SU-DHL-6 (cell line): ENCODE measurements around the gene IFT27.

ENCODE experiments used
- H2AFZ ChIP-seq: fragments of 200-600 bp; sonication (generic); 2 replicates; pipeline ENCODE4 v1.6.1; 2014; ENCODE audit warnings: low read depth, mild to moderate bottlenecking, moderate library complexity, mixed read lengths, antibody characterized with exemption, low read length; ENCODE audit not compliant: severe bottlenecking
- H3F3A ChIP-seq: fragments of 200-600 bp; shearing (Covaris generic); 2 replicates; pipeline ENCODE4 v1.6.0; 2016; ENCODE audit warnings: antibody characterized with exemption, mild to moderate bottlenecking; ENCODE audit not compliant: insufficient read depth
- H3K27ac ChIP-seq: fragments of 200-600 bp; sonication (generic); 2 replicates; pipeline ENCODE4 v1.5.1; 2016; ENCODE audit warnings: low read depth, mild to moderate bottlenecking, low read length, moderate library complexity, mixed read lengths
- H3K27me3 ChIP-seq: fragments of 200-600 bp; sonication (generic), shearing (Covaris generic); 2 replicates; pipeline ENCODE4 v1.6.0; 2014; ENCODE audit warnings: mild to moderate bottlenecking, low read length
- H3K36me3 ChIP-seq: fragments of 200-600 bp; sonication (generic); 2 replicates; pipeline ENCODE4 v1.6.1; 2014; ENCODE audit warnings: mild to moderate bottlenecking, low read length, mixed read lengths
- H3K4me2 ChIP-seq: fragments of 300-600, 200-600 bp; shearing (Covaris generic), sonication (generic); 2 replicates; pipeline ENCODE4 v1.6.0; 2014; ENCODE audit warnings: low read length, low read depth, mild to moderate bottlenecking; ENCODE audit not compliant: poor library complexity, severe bottlenecking
- H3K4me3 ChIP-seq: fragments of 200-600 bp; sonication (generic); 2 replicates; pipeline ENCODE4 v1.5.1; 2014; ENCODE audit warnings: antibody characterized with exemption, low read length, mild to moderate bottlenecking, mixed read lengths; ENCODE audit not compliant: insufficient read depth, poor library complexity, severe bottlenecking
- H3K79me2 ChIP-seq: fragments of 200-600 bp; sonication (generic); 2 replicates; pipeline ENCODE4 v1.6.1; 2014; ENCODE audit warnings: mild to moderate bottlenecking, low read length, moderate library complexity; ENCODE audit not compliant: insufficient read depth
- H3K9ac ChIP-seq: fragments of 200-600 bp; sonication (generic); 2 replicates; pipeline ENCODE4 v1.7.0; 2014; ENCODE audit warnings: mild to moderate bottlenecking, low read length
- H3K9me2 ChIP-seq: fragments of 200-600 bp; sonication (generic); replicated peaks from 2 replicates; pipeline ENCODE4 v1.6.1; 2014; ENCODE audit warnings: low read length; ENCODE audit not compliant: insufficient read depth
- H3K9me3 ChIP-seq: fragments of 200-600 bp; sonication (generic); 2 replicates; pipeline ENCODE4 v1.6.1; 2014; ENCODE audit warnings: low read length, mixed read lengths; ENCODE audit not compliant: insufficient read depth
- H4K20me1 ChIP-seq: fragments of 200-600 bp; sonication (generic); 2 replicates; pipeline ENCODE4 v1.6.1; 2014; ENCODE audit warnings: low read depth, mild to moderate bottlenecking, antibody characterized with exemption, low read length, moderate library complexity, mixed read lengths
- CTCF ChIP-seq: fragments of 200-600 bp; sonication (generic); IDR thresholded peaks from one replicate; pipeline ENCODE4 v1.5.1; 2017; ENCODE audit warnings: antibody characterized with exemption, mild to moderate bottlenecking, low read length, moderate library complexity; ENCODE audit not compliant: insufficient read depth, poor library complexity, severe bottlenecking
- EZH2phosphoT487 ChIP-seq: fragments of 200-600 bp; sonication (generic), shearing (Covaris generic); conservative IDR thresholded peaks from 2 replicates; pipeline ENCODE4 v1.6.1; 2018; ENCODE audit warnings: mild to moderate bottlenecking, antibody characterized with exemption, low read length, moderate library complexity, mixed read lengths

The IFT27 gene

GRCh38 chr22:36790648-36791047 lies 14.7 kb upstream of the IFT27 start:
- no peaks in the 10 kb centered on the region for H3K36me3 ChIP-seq
- no peak overlapping the region for H3K4me3 ChIP-seq
- TF ChIP-seq CTCF (no peak), EZH2phosphoT487 (no peak)
- H3K4me2 ChIP-seq, result no peak overlapping the region
- H3K27me3 ChIP-seq, result no peaks in the 10 kb centered on the region
- no peaks in the 10 kb centered on the region for H4K20me1 ChIP-seq
- H3K9ac ChIP-seq, result no peak overlapping the region
- H2AFZ ChIP-seq, result no peak overlapping the region
- H3K9me2 ChIP-seq, result no peaks in the 10 kb centered on the region
- no peaks in the 10 kb centered on the region for H3K79me2 ChIP-seq
- H3K9me3 ChIP-seq, result no peaks in the 10 kb centered on the region
- no peak overlapping the region for H3K27ac ChIP-seq
- H3F3A ChIP-seq, result no peaks in the 10 kb centered on the region

DNA sequence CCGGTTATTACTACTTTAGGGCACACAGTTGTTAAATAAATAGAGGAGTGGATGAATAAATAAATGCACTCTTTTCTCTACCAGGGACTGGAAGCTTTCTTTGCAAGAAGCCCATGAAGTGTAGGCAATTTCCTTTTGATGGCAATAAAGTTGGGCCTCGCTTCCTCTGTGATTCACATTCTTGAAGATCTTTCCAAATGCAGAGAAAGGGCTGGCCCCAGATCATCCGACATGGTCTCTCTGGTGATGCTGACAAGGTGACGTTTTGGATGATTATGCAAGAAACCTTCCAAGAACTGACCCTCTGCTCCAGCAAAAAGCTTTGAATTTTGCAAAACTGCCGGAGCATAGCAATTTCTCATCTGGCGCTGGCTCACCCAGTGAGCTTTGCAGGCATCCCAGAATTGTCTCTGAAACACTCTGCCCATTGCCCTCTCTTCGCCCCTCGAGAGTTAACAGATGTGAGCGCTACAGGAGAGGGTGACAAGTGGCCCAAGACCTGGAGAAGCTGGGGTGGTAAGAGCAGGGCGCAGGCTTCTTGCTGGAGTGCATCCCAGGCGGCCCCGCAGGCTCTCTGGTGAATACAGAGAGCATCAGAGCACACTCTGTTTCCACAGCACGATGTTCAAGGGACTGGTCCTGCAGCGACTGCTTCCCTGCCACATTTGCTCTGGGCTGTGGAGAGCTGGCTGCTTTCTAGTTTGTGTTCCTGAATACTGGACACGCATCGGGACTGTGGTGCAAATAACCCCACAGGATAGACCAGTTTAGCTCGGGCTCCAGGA lies 11.5 kb upstream of the IFT27 start:
- Histone ChIP-seq H3K9me3 (no peaks in the 10 kb centered on the region), H3K27ac (no peak overlapping the region), H3K4me2 (no peak overlapping the region), H3F3A (no peaks in the 10 kb centered on the region), H3K9me2 (no peaks in the 10 kb centered on the region), H4K20me1 (no peaks in the 10 kb centered on the region), H3K27me3 (no peaks in the 10 kb centered on the region), H3K36me3 (no peaks in the 10 kb centered on the region), H2AFZ (no peak overlapping the region), H3K9ac (no peak overlapping the region), H3K4me3 (no peak overlapping the region), H3K79me2 (no peaks in the 10 kb centered on the region)
- no peak for TF ChIP-seq CTCF
- TF ChIP-seq EZH2phosphoT487, result no peak

- no peaks in the 10 kb centered on the region for H3K27me3 ChIP-seq
- H3K9ac ChIP-seq, result no peak overlapping the region
- H3K9me2 ChIP-seq, result no peaks in the 10 kb centered on the region
Measured at GRCh38 chr22:36783743-36784142, 7.8 kb upstream of the IFT27 start.

More at GRCh38 chr22:36783743-36784142, 7.8 kb upstream of the IFT27 start:
- no peaks in the 10 kb centered on the region for H3K79me2 ChIP-seq
- H2AFZ ChIP-seq, result no peak overlapping the region
- no peak overlapping the region for H3K27ac ChIP-seq
- H3K36me3 ChIP-seq, result no peaks in the 10 kb centered on the region
- H3K4me3 ChIP-seq, result no peak overlapping the region
- H3F3A ChIP-seq, result no peaks in the 10 kb centered on the region
- no peaks in the 10 kb centered on the region for H3K9me3 ChIP-seq
- no peak overlapping the region for H3K4me2 ChIP-seq
- TF ChIP-seq EZH2phosphoT487 (no peak), CTCF (no peak)
- no peaks in the 10 kb centered on the region for H4K20me1 ChIP-seq
